A549 treated with CORT108297 at 1 μM for 4 hours (cell line): ENCODE results near the gene TEX35. TPM values are rescaled to one million over a fixed set of nuclear protein-coding genes. Genes with fewer than 3 reads are reported as not detected.

ENCODE experiments used
- total RNA-seq: library from RNA; stranded (reverse); fragments of 200-300 nt; extraction: Qiagen RNA extraction; gene quantifications from 5 replicates; pipeline ENCODE4 v1.2.3, GENCODE V29; 2022

TEX35 gene
- total RNA-seq, result 0.06 to 0.08 TPM in 2 of 5 replicates, not detected in the others

DNA sequence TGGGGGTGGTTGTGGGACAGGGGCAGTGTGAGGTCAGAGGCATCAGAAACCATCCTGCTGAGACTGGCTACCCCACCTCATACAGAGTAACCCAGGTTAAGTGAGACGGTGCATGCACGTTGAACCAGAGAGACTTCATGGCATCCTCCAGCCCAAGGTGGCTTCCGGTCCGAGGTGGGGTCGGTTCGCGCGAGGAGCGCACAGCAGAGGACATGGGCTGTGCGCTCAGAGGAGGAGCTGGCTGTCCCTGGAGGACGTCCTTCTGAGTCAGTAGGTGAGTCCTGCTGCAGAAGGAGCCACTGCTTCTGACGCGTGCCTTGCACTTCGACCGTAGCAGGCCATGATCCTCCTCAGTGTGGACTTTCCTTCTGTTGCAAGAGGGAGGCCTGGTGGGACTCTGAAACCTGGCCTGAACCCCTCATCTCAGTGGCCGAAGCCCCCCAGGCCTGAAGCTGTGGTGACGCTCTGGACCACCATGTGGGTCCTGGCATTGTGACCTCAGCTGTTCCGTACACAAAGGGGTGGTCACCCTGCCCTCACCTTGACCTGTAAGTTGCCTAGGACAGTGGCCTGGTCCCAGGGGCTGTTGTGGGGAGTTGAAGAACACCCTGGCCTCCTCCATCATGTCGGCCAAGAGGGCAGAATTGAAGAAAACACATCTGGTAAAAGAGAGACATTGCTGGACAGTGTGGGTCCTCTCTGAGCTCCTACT is at the start of gene TEX35:
TEX35 (plus strand) TSS at position 544 of the 712 bp plus-strand sequence; CDS start at position 624, 80 bp downstream.

DNA sequence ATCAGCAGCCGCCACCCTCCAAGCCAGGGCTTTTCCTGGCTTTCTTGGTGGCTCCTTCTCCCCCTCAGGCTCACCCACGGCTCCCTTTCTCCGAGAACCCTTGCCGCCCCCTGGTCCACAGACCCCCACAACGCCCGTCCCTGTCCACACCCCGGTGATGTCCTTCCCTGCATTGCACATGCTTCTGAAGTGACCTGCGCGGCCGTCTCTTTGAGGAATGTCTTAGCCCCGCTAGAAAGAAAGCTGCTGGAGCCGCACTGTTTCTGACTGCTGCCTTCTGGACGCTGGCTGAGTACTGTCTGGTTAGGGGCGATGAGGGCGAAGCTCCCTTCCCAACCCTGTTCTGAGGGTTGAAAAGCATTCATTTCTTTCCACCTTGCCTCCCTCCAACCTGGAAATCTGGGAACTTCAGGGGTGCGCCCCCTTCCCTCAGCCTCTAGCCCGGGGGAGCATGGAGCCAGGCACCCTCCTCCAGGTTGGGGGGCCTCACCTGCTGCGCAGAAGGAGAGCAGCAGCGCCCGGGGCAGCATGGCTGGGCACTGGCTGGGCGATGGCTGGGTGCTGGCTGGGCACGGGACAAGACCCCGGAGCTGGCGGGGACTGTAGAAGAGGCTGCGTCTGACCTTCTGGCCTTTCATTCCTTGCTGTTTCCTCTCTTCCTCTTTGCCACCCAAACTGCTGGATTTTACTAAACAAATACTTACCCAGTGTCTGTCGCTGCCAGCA is 16.3 kb upstream of the TEX35 start, which contains the start of gene CLEC20A:
CLEC20A (minus strand) TSS at position 555 of the 726 bp plus-strand sequence; CDS start at position 530, 25 bp downstream.

Other genes with a start within 250 kb of the TEX35 start
- gene CLEC20A, start 16.1 kb upstream of the TEX35 start, total RNA-seq, result not detected in 5 replicates
- gene RALGPS2, start 212.1 kb downstream of the TEX35 start, total RNA-seq, result 11.1 to 23.5 TPM (median 19.9 TPM) in 5 replicates